Small intestine (tissue), 7 donors: ENCODE results near the gene MOSMO. TPM values are rescaled to one million over a fixed set of nuclear protein-coding genes. Genes with fewer than 3 reads are reported as not detected.

Source experiments
- DNase-seq, 2 donors: peaks; one replicate each; pipeline versions ENCODE4 v3.0.0 to v3.0.0-alpha.2; 2013
- FAIRE-seq: peaks from 2 replicates; lab custom pipeline; 2012; peaks lifted over from hg19 to GRCh38; lab: Jason Lieb, UNC
- H3K27ac ChIP-seq, 3 donors: one replicate each; pipeline ENCODE4 v1.5.1; 2013; ENCODE audit warnings: low read length in 2 of 3, mild to moderate bottlenecking in 2 of 3, control low read depth in 1 of 3, inconsistent platforms in 1 of 3, low read depth in 1 of 3, moderate library complexity in 1 of 3
- H3K27me3 ChIP-seq, 3 donors: one replicate each; pipeline ENCODE4 v1.6.1; 2013; ENCODE audit warnings: low read length in 3 of 3, inconsistent platforms in 1 of 3; ENCODE audit not compliant: control insufficient read depth in 3 of 3, insufficient read depth in 3 of 3
- H3K36me3 ChIP-seq, 3 donors: one replicate each; pipeline ENCODE4 v1.6.1; 2013; ENCODE audit warnings: low read length in 3 of 3, inconsistent platforms in 1 of 3, low read depth in 1 of 3, mild to moderate bottlenecking in 1 of 3, moderate library complexity in 1 of 3; ENCODE audit not compliant: control insufficient read depth in 3 of 3, insufficient read depth in 2 of 3
- H3K4me1 ChIP-seq, 3 donors: one replicate each; pipeline ENCODE4 v1.6.1; 2013; ENCODE audit warnings: low read length in 2 of 3, inconsistent platforms in 1 of 3, low read depth in 1 of 3, mild to moderate bottlenecking in 1 of 3, moderate library complexity in 1 of 3; ENCODE audit not compliant: control insufficient read depth in 3 of 3, insufficient read depth in 2 of 3
- H3K4me3 ChIP-seq, 3 donors: one replicate each; pipeline ENCODE4 v1.5.1; 2013; ENCODE audit warnings: low read length in 3 of 3, control low read depth in 1 of 3, inconsistent platforms in 1 of 3, low read depth in 1 of 3, mild to moderate bottlenecking in 1 of 3, moderate library complexity in 1 of 3
- H3K9me3 ChIP-seq, 2 donors: one replicate each; pipeline ENCODE4 v1.6.1; 2013; ENCODE audit warnings: low read depth in 1 of 2, low read length in 1 of 2; ENCODE audit not compliant: control insufficient read depth in 2 of 2, insufficient read depth in 1 of 2
- WGBS, 3 donors: extraction: QIAGEN DNeasy Blood & Tissue Kit; methylation state at CpG; one replicate each; pipeline ENCODE4 v1.1.7; 2013; 5-methylcytosine and 5-hydroxymethylcytosine counted together
- polyA plus RNA-seq, 4 donors: library from polyadenylated mRNA; stranded (reverse) in 3 of 4; unstranded in 1 of 4; fragments of 200-250 nt in 3 of 4; fragments of 120-200 nt in 1 of 4; gene quantifications; one replicate each; pipeline versions ENCODE4 v1.2.1 to v1.2.3, GENCODE V29; 2013
- donor health status: healthy with polysubstance abuse.
- donor health status: control.
- donor health status: control.
- donor health status: Bipolar disorder and iron deficiency.
- donor health status: healthy.

The MOSMO gene
- polyA plus RNA-seq, 4 donors = 3.2 to 13.1 (median 6.4) TPM

DNA sequence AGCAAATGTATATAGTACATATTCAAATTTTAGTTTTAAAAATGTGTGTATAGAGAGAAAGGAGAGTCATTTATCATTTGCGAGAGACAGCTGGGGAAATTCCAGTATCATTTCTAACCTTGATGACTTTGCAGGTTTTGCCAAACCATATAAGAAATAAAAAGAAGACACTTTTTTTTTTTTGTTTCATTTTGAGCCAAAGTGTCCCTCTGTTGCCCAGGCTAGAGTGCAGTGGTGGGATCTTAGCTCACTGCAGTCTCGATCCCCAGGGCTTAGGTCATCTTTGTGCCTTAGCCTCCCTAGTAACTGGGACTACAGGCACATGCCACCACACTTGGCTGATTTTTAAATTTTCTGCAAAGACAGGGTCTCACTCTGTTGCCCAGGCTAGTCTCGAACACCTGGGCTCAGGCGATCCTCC is 46.0 kb downstream of the MOSMO start:
- no peaks in the 10 kb centered on the region for H3K36me3 ChIP-seq
- H3K27ac ChIP-seq = no peak overlapping the region
- no peaks in the 10 kb centered on the region for H3K27me3 ChIP-seq
- H3K4me1 ChIP-seq = no peaks in the 10 kb centered on the region
- H3K4me3 ChIP-seq = no peak overlapping the region
- DNase-seq (no peak), FAIRE-seq (no peak)
- WGBS, 3 donors = 89 to 94% (median 91%) methylated on average over 4 of the region's 4 CpGs
- H3K9me3 ChIP-seq = peaks cover 0 to 3% of the 10 kb centered on the region in 2 donors

DNA sequence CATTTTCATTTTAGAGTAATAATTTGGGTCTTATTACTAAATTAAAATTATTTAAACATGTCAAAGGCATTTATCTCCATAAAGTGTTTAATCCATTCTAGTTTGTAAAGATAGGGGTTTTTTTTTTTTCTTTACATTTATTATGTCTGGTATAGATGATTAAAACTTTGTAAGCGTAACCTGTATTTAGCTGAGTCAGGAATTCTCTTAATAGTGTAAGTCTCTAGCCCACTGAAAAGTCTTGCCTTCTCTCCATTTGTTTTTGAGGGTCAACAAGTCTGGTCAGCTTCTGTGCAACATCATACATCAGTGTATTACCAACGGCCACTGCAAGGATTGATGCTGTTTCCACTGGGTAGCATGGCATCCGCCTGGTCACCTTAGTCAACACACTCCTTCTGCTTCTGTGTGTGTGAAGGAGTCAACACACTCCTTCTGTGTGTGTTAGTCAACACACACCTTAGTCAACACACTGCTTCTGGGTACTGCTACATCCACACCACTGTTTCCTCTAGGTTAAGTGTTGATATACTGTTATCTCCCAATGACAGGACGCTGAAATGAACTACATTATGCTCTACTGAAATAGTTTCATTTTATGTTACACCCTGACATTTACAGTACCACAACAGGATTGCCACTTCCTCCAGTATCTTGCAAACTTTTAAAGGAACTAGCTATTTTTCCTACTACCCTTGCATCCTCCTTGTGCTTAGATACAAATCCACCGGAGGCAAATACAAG is 47.1 kb downstream of the MOSMO start:
- 79 to 86% (median 83%) methylated on average over 5 of the region's 5 CpGs for WGBS, 3 donors
- Histone ChIP-seq H3K9me3 (peaks cover 0 to 3% of the 10 kb centered on the region in 2 donors), H3K36me3 (no peaks in the 10 kb centered on the region), H3K4me1 (no peaks in the 10 kb centered on the region), H3K27ac (no peak overlapping the region), H3K4me3 (no peak overlapping the region), H3K27me3 (no peaks in the 10 kb centered on the region)
- FAIRE-seq (no peak), DNase-seq (no peak)

- no peak for FAIRE-seq
- 87 to 96% (median 91%) methylated on average over 5 of the region's 5 CpGs for WGBS, 3 donors
Measured at GRCh38 chr16:22055881-22056280, 48.0 kb downstream of the MOSMO start.

DNA sequence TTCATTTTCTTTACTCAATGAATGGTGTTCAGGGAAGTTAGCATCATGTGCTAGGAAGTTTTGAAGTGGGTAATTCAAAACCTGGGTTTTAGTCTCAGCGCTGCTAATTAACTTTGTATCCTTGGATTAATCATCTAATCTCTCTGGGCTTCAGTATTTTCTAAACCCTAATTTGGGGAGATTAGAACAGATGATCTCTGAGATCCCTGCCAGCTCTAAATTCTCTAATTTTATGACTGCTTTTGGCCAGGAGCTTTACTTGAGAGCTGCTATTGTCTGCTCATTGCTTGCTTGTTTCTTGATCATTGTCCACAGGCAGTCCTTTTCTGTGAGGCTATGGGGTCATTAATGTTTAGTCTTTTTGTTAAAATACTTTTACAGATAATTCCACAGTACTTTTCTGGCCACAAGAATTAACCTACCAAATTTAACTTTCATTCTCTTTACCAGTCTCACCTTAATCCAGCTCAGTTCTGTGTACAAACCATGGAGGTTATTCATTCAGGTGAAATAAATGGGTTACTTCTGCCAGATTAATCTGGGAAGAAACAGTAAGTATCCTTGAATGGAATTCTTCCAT is 56.1 kb downstream of the MOSMO start:
- no peak overlapping the region for H3K27ac ChIP-seq
- no peak for FAIRE-seq
- H3K4me3 ChIP-seq = no peak overlapping the region
- no peaks in the 10 kb centered on the region for H3K36me3 ChIP-seq
- DNase-seq = no peak
- 92 to 97% (median 96%) methylated on average over 1 of the region's 1 CpG for WGBS, 3 donors
- H3K4me1 ChIP-seq = no peaks in the 10 kb centered on the region
- no peaks in the 10 kb centered on the region for H3K27me3 ChIP-seq
- peaks cover 0 to 10% of the 10 kb centered on the region in 2 donors for H3K9me3 ChIP-seq

More at GRCh38 chr16:22055881-22056280, 48.0 kb downstream of the MOSMO start:
- H3K36me3 ChIP-seq = no peaks in the 10 kb centered on the region
- no peaks in the 10 kb centered on the region for H3K27me3 ChIP-seq
- H3K9me3 ChIP-seq = peaks cover 0 to 3% of the 10 kb centered on the region in 2 donors
- no peaks in the 10 kb centered on the region for H3K4me1 ChIP-seq
- no peak overlapping the region for H3K27ac ChIP-seq
- DNase-seq = no peak
- H3K4me3 ChIP-seq = no peak overlapping the region

GRCh38 chr16:22065252-22065651 is 57.3 kb downstream of the MOSMO start:
- FAIRE-seq (no peak), DNase-seq (no peak)
- Histone ChIP-seq H3K4me1 (no peaks in the 10 kb centered on the region), H3K9me3 (peaks cover 0 to 10% of the 10 kb centered on the region in 2 donors), H3K27ac (no peak overlapping the region), H3K36me3 (no peaks in the 10 kb centered on the region), H3K4me3 (no peak overlapping the region), H3K27me3 (no peaks in the 10 kb centered on the region)
- 95 to 100% (median 96%) methylated on average over 1 of the region's 1 CpG for WGBS, 3 donors

DNA sequence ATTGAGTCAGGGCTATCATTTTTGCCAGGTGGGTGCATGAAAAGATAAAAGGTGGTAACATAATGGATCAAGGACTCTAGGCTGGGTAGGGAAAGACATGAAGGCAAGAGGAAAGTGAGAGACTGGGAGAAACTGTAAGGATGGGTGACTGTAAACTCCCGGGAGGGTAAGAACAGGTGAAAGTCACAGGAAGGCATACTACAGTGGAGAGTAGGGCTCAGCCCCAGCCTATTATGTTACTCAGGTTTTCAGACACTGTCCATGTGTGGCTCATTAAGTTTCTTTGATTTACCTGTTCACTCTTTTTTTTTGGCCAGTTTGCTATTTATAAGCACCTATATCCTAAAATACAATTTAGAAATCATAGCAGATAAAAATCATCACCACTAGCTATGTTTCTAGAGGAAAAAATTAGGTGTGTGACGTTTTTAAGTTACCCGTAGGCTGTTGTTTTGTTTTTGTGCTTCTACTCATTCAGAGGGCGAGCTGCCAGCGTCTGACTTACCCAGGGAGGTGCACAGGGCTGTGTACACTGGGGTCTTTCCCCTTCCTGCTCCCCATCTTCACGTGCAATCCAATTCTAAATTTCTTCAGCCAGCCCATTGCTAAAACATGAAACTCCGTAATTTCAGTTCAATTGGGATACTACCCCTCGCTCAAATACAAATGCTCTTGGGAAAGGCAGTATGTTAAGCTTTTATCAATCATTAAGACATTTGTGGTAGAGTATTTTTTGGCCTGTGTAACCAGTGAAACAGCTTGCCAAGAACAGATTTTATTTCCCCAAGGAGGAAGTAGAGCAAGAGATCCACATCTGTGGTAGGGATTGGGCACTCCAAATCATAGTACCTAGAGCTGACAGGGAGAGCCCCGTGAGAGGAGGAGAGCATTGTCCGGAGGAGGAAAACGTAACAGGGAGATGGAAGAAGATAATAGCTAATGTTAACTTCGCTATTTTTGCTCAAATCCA is 62.7 kb downstream of the MOSMO start:
- no peak for DNase-seq
- Histone ChIP-seq H3K27ac (no peak overlapping the region), H3K36me3 (no peaks in the 10 kb centered on the region), H3K4me1 (no peaks in the 10 kb centered on the region), H3K9me3 (peaks cover 0 to 10% of the 10 kb centered on the region in 2 donors), H3K27me3 (no peaks in the 10 kb centered on the region), H3K4me3 (no peak overlapping the region)
- 69 to 86% (median 82%) methylated on average over 12 of the region's 12 CpGs for WGBS, 3 donors
- FAIRE-seq = no peak

DNA sequence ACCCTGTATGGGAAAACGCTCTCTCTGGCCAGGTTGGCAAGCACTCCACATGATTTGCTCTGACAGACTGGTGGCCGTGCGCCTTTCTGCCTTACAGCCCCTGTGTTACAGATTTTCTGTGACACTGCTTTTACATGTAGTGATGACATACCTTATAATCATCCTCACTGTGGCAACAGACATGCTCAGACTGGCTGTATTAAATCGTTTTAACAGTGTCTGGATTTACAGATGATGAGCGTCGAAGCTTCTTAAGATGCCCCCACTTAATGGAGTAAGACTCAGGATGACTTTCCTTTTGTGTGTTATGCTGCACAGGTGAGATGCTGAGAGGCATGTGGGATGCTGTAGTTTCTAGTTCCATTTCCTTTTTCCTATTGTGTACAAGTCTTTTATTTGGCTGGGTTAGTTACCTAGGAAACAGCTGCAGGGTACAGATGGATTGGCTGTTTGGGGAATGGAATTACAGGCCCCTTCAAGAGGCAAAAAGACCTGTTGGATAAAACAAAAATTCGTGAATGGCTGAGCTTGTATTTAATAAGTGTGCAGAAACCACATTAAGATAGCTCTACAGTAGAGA is 63.5 kb downstream of the MOSMO start:
- WGBS, 3 donors = 84 to 93% (median 90%) methylated on average over 7 of the region's 7 CpGs
- Histone ChIP-seq H3K9me3 (peaks cover 0 to 8% of the 10 kb centered on the region in 2 donors), H3K27ac (no peak overlapping the region), H3K4me3 (no peak overlapping the region), H3K27me3 (no peaks in the 10 kb centered on the region), H3K36me3 (no peaks in the 10 kb centered on the region), H3K4me1 (no peaks in the 10 kb centered on the region)
- FAIRE-seq = no peak
- DNase-seq = no peak

DNA sequence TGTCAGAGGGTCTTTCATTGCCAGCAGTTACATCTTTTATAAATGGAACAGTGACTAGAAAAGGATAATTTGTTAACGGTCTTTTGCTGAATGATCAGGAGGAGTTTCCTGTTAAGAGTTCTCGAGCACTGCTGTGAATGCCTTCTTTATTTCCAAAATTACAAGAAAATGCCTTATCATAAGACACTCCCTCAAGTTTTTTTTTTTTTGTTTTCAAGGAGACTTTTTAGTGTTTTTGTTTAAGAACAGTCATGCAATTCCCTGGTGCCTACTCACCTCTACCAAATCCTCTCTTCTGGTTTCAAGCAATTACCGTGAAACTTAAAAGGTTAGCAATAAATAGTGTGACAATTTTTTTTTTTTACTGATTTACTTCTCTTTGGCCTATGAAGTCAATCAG is 65.4 kb downstream of the MOSMO start:
- WGBS, 3 donors = 78 to 82% (median 79%) methylated on average over 3 of the region's 3 CpGs
- no peak for DNase-seq
- Histone ChIP-seq H3K9me3 (no peaks in the 10 kb centered on the region), H3K4me1 (no peaks in the 10 kb centered on the region), H3K27me3 (no peaks in the 10 kb centered on the region), H3K36me3 (no peaks in the 10 kb centered on the region), H3K27ac (no peak overlapping the region), H3K4me3 (no peak overlapping the region)
- FAIRE-seq = no peak
